Measurements from ENCODE around the gene NR1I2.

GRCh38 chr3:119792270-119792669 is 10.4 kb downstream of the NR1I2 start:
- TF ChIP-seq EZH2 (IDR thresholded peaks at IDR 0.05; ENCODE audit: insufficient read depth, poor library complexity, severe bottlenecking) (no peak), EZH2phosphoT487 (IDR thresholded peaks at IDR 0.05; ENCODE audit: insufficient read depth, low read depth) (no peak)

Measured in GM23248 (cell line).